ENCODE results near the gene FAM53B. TPM values are rescaled to one million over a fixed set of nuclear protein-coding genes. Genes with fewer than 3 reads are reported as not detected.

Gene FAM53B
- total RNA-seq, 2 donors from 2014 or later: 19.3 to 22.6 TPM

DNA sequence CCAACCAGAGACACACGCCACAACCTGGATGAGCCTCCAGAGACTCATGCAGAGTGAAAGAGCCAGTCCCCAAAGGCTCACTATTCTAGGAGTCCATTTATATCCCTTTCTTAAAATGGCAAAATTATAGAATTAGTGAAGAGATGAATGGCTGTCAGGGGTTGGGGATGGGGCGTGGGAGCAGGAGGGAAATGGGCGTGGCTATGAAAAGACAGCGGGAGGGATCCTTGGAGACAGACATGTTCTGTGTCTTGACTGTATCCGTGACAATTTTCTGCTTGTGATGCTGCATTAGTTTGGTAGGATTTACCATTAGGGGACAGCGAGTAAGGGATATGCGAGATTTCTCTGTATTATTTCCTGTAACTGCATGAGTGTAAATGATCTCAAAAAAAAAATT, 33.0 kb downstream of the FAM53B start:
- no peak overlapping the region for H3K27ac Mint-ChIP-seq
- Histone ChIP-seq H3K36me3 (ENCODE audit: control insufficient read depth, insufficient read depth, low read length) (peaks cover 7% of the 10 kb centered on the region), H3K4me3 (ENCODE audit: low read length) (no peak overlapping the region), H3K27me3 (ENCODE audit: control insufficient read depth, insufficient read depth, low read length, poor library complexity, severe bottlenecking) (no peaks in the 10 kb centered on the region), H3K4me1 (ENCODE audit: control insufficient read depth, insufficient read depth, low read length) (peaks cover 5% of the 10 kb centered on the region), H3K9me3 (ENCODE audit: control insufficient read depth, low read length) (no peaks in the 10 kb centered on the region), H3K27ac (ENCODE audit: low read depth, low read length) (no peak overlapping the region), H3K9ac (ENCODE audit: extremely low read depth, low read length, poor library complexity, severe bottlenecking) (no peak overlapping the region)
- DNase-seq: no peak
- H3K27me3 Mint-ChIP-seq (ENCODE audit: insufficient read depth): no peaks in the 10 kb centered on the region
- H3K9me3 Mint-ChIP-seq: no peaks in the 10 kb centered on the region
- no peak overlapping the region for H3K4me3 Mint-ChIP-seq
- WGBS, 2 experiments (ENCODE audit: insufficient coverage in 1 of 2, insufficient read length in 1 of 2): 88 to 89% methylated on average over 5 to 6 of the region's 7 CpGs
- H3K36me3 Mint-ChIP-seq (ENCODE audit: low read depth): peaks cover 5% of the 10 kb centered on the region
- no peak for TF ChIP-seq CTCF (conservative IDR thresholded peaks at IDR 0.05)
- H3K4me1 Mint-ChIP-seq: peaks cover 23% of the 10 kb centered on the region

GRCh38 chr10:124710266-124710881, 33.8 kb downstream of the FAM53B start:
- H3K4me3 Mint-ChIP-seq: no peak overlapping the region
- Histone ChIP-seq H3K9ac (ENCODE audit: extremely low read depth, low read length, poor library complexity, severe bottlenecking) (no peak overlapping the region), H3K4me1 (ENCODE audit: control insufficient read depth, insufficient read depth, low read length) (no peaks in the 10 kb centered on the region), H3K9me3 (ENCODE audit: control insufficient read depth, low read length) (no peaks in the 10 kb centered on the region), H3K27ac (ENCODE audit: low read depth, low read length) (peak overlapping the region; percentile 6), H3K27me3 (ENCODE audit: control insufficient read depth, insufficient read depth, low read length, poor library complexity, severe bottlenecking) (no peaks in the 10 kb centered on the region), H3K4me3 (ENCODE audit: low read length) (no peak overlapping the region), H3K36me3 (ENCODE audit: control insufficient read depth, insufficient read depth, low read length) (peaks cover 8% of the 10 kb centered on the region)
- peaks cover 20% of the 10 kb centered on the region for H3K4me1 Mint-ChIP-seq
- no peak for TF ChIP-seq CTCF (conservative IDR thresholded peaks at IDR 0.05)
- DNase-seq: no peak
- no peaks in the 10 kb centered on the region for H3K27me3 Mint-ChIP-seq (ENCODE audit: insufficient read depth)
- WGBS, 2 experiments (ENCODE audit: insufficient coverage in 1 of 2, insufficient read length in 1 of 2): 88 to 95% methylated on average over 9 to 14 of the region's 14 CpGs
- H3K36me3 Mint-ChIP-seq (ENCODE audit: low read depth): peaks cover 7% of the 10 kb centered on the region
- no peaks in the 10 kb centered on the region for H3K9me3 Mint-ChIP-seq
- H3K27ac Mint-ChIP-seq: peak overlapping the region; percentile 48

GRCh38 chr10:124709861-124710260, 34.3 kb downstream of the FAM53B start:
- Histone ChIP-seq H3K36me3 (ENCODE audit: control insufficient read depth, insufficient read depth, low read length) (peaks cover 8% of the 10 kb centered on the region), H3K27me3 (ENCODE audit: control insufficient read depth, insufficient read depth, low read length, poor library complexity, severe bottlenecking) (no peaks in the 10 kb centered on the region), H3K9me3 (ENCODE audit: control insufficient read depth, low read length) (no peaks in the 10 kb centered on the region), H3K9ac (ENCODE audit: extremely low read depth, low read length, poor library complexity, severe bottlenecking) (no peak overlapping the region), H3K4me1 (ENCODE audit: control insufficient read depth, insufficient read depth, low read length) (no peaks in the 10 kb centered on the region), H3K4me3 (ENCODE audit: low read length) (no peak overlapping the region), H3K27ac (ENCODE audit: low read depth, low read length) (no peak overlapping the region)
- DNase-seq: no peak
- Mint-ChIP-seq H3K9me3 (no peaks in the 10 kb centered on the region), H3K4me3 (no peak overlapping the region), H3K27me3 (ENCODE audit: insufficient read depth) (no peaks in the 10 kb centered on the region), H3K4me1 (peaks cover 20% of the 10 kb centered on the region), H3K27ac (peak overlapping the region; percentile 48), H3K36me3 (ENCODE audit: low read depth) (peaks cover 7% of the 10 kb centered on the region)
- TF ChIP-seq CTCF (conservative IDR thresholded peaks at IDR 0.05): no peak
- 93 to 95% methylated on average over 10 of the region's 10 CpGs for WGBS, 2 experiments (ENCODE audit: insufficient coverage in 1 of 2, insufficient read length in 1 of 2)
